ENCODE data around the gene PADI4.
"Not testable (repeated sequence)": the region's sequence is repeated elsewhere in the genome, so short reads cannot be mapped to it uniquely, and the experiment has no call there.

Gene PADI4

GRCh38 chr1:17407786-17408514, 100.0 kb downstream of the PADI4 start:
- not testable (repeated sequence) for H3K9ac ChIP-seq (ENCODE audit: low read length); H3K27me3 ChIP-seq (ENCODE audit: control insufficient read depth, insufficient read depth, low read length); H3K4me3 ChIP-seq (ENCODE audit: low read depth, low read length); H3K27ac ChIP-seq (ENCODE audit: low read depth, low read length); H3K9me3 ChIP-seq (ENCODE audit: control insufficient read depth, insufficient read depth, low read depth, low read length)
- peaks cover 36% of the 10 kb centered on the region; the same call in 1 of the 2 replicates for H3K4me1 ChIP-seq (ENCODE audit: control insufficient read depth, insufficient read depth, low read length)
- H3K36me3 ChIP-seq (ENCODE audit: control insufficient read depth, insufficient read depth, low read length) = peaks cover 69% of the 10 kb centered on the region

GRCh38 chr1:17409391-17409811, 101.4 kb downstream of the PADI4 start:
- H3K27me3 ChIP-seq (ENCODE audit: control insufficient read depth, insufficient read depth, low read length) = no peaks in the 10 kb centered on the region
- no peak overlapping the region for H3K4me3 ChIP-seq (ENCODE audit: low read depth, low read length)
- H3K9me3 ChIP-seq (ENCODE audit: control insufficient read depth, insufficient read depth, low read depth, low read length) = no peaks in the 10 kb centered on the region
- H3K4me1 ChIP-seq (ENCODE audit: control insufficient read depth, insufficient read depth, low read length) = peaks cover 32% of the 10 kb centered on the region; the same call in 1 of the 2 replicates
- peaks cover 83% of the 10 kb centered on the region for H3K36me3 ChIP-seq (ENCODE audit: control insufficient read depth, insufficient read depth, low read length)
- no peak overlapping the region for H3K9ac ChIP-seq (ENCODE audit: low read length)
- no peak overlapping the region for H3K27ac ChIP-seq (ENCODE audit: low read depth, low read length)

GRCh38 chr1:17412093-17412870, 104.3 kb downstream of the PADI4 start:
- Histone ChIP-seq H3K4me3 (ENCODE audit: low read depth, low read length) (no peak overlapping the region), H3K36me3 (ENCODE audit: control insufficient read depth, insufficient read depth, low read length) (peaks cover 98% of the 10 kb centered on the region), H3K9ac (ENCODE audit: low read length) (no peak overlapping the region), H3K27ac (ENCODE audit: low read depth, low read length) (no peak overlapping the region), H3K27me3 (ENCODE audit: control insufficient read depth, insufficient read depth, low read length) (no peaks in the 10 kb centered on the region), H3K9me3 (ENCODE audit: control insufficient read depth, insufficient read depth, low read depth, low read length) (no peaks in the 10 kb centered on the region), H3K4me1 (ENCODE audit: control insufficient read depth, insufficient read depth, low read length) (peaks cover 22% of the 10 kb centered on the region; the same call in 1 of the 2 replicates)
